ENCODE data around the gene CXorf66. TPM values are rescaled to one million over a fixed set of nuclear protein-coding genes. Genes with fewer than 3 reads are reported as not detected.
"Not testable (repeated sequence)": the region's sequence is repeated elsewhere in the genome, so short reads cannot be mapped to it uniquely, and the experiment has no call there.

CXorf66 gene, protein sequence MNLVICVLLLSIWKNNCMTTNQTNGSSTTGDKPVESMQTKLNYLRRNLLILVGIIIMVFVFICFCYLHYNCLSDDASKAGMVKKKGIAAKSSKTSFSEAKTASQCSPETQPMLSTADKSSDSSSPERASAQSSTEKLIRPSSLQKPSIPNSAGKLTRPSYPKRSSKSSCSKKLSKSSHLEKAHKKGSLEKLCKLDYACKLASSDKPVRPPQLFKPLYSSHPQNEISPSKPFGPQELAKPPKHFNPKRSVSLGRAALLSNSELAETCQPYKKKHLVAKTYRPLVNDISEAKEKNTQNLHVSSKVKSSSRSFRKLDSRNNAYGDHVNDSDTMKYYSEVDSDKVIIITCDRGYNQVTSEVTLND
- total RNA-seq = not detected

DNA sequence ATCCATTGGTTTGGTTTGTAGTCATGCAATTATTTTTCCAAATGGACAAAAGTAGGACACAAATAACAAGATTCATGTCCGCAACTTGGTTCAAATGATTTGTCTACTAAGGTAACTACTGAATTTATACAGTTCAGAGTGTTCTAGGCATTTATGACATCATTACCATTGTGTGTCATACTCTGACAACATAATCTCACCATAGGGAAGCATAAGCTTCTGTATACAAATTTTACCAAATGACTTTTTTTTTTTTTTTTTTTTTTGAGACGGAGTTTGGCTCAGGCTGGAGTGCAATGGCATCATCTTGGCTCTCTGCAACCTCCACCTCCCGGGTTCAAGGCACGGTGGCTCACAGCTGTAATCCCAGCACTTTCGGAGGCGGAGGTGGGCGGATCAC is at the start of gene CXorf66:
Gene CXorf66, minus strand, starts transcription at position 101 of the 400 bp plus-strand sequence. Its CDS starts 25 bp downstream, at position 76.
- DNase-seq (ENCODE audit: low spot score) = no peak

DNA sequence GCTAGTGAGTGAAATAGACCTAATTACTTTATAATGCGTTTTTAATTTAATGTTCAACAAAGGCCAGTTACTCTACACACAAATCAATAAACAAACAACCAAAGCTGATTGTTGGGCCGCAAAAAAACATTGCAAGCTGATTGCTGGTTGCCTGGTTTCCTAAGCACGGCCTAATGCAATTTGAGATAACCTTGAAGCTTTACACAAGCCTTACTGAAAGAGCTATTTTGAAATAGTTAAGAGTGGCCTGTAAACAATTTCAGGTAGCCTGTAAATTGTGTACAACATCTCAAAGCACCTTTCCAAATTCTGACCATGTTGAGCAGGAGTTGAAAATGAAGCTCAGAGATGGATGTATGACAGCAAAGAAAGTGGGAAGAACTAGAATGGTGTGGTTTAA is 17.5 kb upstream of the CXorf66 start:
- no peak for DNase-seq (ENCODE audit: low spot score)

DNA sequence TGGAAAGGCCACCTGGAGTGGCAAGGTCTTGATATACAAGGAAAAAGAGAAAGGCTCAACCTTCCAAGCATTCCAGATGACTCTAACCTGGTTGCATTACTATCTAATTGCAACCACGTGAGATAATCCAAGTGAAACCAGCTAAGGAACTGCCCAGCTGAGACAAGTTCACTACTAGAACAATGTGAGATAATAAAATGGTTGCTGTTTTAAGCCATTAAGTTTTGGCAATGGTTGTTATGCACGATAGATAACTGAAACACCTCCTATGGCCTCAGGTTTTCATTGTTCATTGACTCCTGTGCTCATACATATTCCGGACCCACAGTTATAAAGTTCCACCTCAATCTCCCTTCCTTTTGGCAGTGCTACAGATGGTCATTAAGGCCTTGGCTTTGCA is 9.2 kb upstream of the CXorf66 start:
- no peak for DNase-seq (ENCODE audit: low spot score)

DNA sequence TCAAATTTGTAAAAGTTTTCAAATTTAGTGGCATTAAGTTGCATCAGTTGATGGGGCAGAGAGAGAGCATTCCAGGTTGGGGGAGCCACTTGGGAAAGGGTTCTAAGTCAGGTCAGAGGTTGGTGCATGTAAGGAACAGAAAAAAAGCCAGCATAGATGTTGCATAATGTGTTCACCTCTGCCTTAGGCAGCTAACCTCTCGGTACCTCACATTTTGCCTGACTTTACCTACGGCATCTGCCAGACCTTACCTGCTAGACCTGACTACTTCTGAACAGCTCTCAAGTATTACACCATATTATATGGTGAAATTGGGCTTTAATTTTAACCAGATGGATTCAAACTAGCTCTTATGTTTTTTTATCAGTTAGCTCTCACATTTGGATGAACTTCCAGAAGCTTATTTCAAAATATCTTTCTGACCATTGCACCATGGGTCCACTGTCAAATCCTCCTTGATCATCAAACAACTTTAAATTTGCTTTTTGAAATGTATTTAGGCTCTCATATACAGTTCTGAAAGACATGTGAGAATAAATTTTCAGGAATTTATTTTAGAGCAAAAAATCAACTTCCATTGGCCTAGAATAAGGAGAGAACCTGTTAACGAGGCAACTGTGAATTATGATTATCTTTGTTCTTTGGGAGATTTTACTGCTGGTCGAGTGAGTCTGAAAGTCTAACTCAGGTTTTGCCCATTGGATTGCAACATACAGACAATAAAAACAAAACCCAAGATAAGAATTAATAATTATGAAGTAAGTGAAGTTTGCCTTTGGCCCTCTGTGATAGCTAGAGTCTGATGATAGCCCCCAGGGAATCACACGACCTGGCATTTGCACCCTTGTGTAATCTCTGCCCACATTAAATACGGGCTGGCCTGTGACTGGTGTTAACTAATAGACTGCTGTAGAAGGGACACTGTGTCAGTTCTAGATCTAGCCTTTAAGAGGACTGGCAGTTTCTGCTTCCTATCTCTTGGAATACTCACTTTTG is 7.6 kb upstream of the CXorf66 start:
- no peak for DNase-seq (ENCODE audit: low spot score)

DNA sequence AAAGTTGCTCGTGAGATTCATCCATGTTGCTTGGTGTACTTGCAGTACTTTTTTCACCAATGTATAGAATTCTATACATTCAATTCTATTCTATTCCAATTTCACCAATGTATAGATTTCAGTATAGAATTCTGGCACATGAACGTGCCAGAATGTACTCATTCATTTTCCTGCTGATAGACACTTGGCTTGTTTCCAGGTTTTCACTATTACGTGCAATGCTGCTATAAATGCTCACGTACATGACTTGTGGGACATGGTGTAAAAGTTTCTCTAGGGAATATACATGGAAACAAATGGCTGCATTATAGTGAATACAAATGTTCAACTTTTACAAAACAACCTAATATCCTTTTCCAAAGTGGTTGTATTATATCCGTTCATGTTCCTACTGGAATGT is 6.8 kb upstream of the CXorf66 start:
- no peak for DNase-seq (ENCODE audit: low spot score)

DNA sequence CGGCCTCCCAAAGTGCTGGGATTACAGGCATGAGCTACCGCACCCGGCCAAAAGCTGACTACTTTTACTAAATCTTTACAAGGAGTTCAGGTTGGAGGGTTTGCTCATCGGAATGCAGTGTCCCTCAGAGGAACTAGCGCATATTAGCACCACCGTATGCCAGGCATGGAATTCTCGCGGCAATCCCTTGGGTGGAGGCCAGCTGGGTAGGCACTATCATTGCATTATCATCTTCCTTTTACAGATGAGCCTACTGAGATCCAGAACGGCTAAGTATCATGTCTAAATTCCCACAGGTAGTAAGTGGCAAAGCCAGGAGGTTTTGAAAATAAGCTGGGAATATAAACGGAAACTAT is 6.1 kb upstream of the CXorf66 start:
- no peak for DNase-seq (ENCODE audit: low spot score)

DNA sequence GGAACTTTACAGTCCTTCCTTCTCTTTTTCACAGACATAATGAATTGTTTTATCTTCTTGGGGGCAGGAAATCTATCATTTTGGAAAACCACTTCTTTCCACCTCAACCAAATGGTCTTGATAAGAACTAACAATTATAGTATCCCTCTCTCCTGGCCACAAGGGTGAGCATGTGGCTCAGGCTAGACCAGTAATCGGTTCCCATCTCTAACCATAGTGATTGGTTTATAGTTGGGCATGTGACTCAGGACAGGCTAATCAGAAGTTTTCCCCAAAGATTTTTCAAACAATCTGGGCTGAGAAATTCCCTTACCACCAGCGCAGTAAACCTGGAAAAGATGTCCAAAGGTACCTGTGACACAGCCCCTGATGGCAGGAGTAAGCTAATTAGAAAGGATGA is 4.0 kb upstream of the CXorf66 start:
- DNase-seq (ENCODE audit: low spot score) = no peak

DNA sequence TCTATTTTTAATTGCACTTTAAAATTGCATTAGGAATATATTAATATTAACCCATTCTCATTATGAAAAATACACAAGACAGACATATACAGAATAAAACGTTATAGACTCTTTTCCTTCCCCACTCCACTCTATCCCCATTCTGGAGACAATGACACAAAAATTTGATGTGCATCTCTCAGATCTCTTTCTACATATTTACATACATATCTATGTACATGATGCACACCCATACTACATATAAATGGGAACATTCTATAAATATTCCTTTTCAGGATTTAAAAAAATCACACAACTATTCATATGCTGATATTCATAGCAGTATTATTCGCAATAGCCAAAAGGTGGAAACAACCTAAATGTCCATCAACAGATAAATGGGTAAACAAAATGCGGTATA is 2.4 kb upstream of the CXorf66 start:
- no peak for DNase-seq (ENCODE audit: low spot score)

DNA sequence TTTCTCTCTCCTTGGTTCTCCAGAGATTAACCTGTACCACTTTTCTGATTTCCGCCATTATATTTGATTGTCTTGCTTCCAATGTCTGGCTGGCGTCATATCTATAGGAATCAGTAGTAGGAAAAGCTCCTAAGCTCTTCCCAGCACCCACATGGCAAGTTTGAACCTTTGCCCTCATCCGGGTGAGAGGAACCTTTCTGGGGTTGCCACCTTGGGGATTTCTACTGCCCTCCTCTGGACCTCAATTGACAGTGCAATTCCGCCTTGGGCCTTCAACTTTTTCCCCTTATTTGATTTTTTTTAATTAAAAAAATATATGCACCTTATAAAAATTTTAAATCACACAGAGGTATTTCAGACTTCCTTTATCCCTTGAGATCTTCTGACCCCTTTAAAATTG is 2.0 kb upstream of the CXorf66 start:
- DNase-seq (ENCODE audit: low spot score) = no peak

DNA sequence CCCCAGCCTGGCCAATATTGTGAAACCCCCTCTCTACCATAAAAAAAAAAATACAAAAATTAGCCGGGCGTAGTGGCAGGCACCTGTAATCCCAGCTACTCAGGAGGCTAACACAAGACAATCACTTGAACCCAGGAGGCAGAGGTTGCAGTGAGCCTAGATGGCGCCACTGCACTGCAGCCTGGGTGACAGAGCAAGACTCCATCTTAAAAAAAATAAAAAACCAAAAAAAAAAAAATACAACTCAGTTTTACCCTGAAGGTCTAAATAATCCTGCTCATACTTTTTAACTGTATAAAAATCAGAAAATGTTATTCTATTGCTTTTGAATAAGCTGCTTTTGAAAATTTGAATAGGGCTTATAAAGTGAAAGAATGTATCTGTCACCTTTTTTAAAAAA is 838 bp upstream of the CXorf66 start:
- DNase-seq (ENCODE audit: low spot score) = not testable (repeated sequence)

DNA sequence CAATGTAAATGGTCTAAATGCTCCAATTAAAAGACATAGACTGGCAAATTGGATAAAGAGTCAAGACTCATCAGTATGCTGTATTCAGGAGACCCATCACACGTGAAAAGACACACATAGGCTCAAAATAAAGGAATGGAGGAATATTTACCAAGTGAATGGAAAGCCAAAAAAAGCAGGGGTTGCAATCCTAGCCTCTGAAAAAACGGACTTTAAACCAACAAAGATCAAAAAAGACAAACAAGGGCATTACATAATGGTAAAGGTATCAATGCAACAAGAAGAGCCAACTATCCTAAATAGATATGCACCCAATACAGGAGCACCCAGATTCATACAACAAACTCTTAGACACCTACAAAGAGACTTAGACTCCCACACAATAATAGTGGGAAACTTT is 4.2 kb downstream of the CXorf66 start:
- not testable (repeated sequence) for DNase-seq (ENCODE audit: low spot score)

DNA sequence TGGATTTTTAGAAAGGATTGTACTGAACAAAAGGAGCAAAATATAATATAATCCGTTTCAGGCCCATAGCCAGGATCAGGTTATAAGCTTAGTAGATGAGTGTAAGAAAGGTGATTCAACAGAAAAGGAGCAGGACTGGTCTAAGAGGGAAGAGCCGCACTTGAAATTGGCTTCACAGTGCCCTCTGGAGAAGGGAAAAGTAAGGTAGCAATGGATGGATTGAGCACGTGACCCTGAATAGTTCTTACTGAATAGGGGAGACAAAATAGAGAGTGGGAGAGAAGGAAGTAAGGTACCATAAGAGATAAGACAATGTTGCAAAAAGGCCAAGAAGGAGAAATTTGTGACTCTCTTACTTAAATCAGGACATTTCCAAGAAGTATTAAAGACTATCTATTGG is 15.6 kb downstream of the CXorf66 start:
- no peak for DNase-seq (ENCODE audit: low spot score)

DNA sequence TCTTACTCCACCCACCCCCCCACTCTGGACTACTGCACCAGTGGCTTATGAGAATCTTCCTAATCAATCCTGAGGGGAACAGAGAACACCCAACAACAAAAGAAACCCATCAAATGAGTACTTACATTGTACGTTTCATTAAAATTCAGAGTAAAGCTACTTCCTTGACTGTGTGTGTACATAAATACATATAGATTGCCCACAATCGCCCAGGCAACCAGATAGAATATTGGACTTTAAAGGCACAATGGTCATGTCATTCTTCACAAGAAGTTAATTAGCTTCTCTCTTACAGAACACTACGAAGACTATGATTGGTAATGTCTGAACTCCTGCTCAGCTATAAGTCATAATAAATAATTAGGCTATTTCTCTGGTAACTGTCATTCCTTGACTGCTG is 20.2 kb downstream of the CXorf66 start:
- DNase-seq (ENCODE audit: low spot score) = no peak

DNA sequence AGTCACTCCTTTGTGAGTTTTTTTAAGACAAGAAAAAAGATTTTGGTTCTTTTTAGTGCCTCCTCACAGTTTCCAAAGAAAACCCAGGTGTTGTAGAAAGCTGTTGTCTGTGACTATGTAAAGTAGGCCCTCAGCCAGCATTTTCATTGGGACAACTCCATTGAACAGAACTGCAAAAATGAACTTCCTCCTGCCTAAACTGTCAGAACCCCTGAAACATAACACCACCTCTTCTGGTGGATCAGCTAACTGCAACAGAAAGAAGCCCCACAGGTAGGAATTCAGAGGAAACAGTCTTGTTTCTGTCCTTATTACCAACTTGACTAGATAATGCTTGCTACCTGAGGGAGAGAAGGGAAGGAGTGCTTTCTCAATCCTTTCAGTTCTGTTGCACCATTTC is 29.1 kb downstream of the CXorf66 start:
- no peak for DNase-seq (ENCODE audit: low spot score)

DNA sequence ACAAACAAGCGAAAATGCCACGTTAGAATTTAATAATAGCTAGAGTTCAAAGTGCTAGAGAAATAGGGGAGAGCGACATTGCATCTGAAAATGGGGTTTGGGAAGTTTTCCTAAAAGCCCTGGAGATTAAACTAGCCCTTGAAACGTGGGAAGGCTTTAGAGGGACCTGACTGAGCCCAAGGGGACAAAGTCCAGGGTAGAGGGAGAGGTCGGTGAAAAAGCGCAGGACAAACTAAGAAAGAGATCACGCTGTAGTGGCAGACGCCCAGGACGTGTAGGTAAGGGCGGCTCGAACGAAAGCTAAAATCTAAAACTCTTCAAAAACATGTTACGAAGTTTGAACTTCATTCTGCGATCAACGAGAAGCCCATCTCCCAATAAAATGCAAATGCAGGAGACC is 31.4 kb downstream of the CXorf66 start:
- peak; percentile 23 for DNase-seq (ENCODE audit: low spot score)

DNA sequence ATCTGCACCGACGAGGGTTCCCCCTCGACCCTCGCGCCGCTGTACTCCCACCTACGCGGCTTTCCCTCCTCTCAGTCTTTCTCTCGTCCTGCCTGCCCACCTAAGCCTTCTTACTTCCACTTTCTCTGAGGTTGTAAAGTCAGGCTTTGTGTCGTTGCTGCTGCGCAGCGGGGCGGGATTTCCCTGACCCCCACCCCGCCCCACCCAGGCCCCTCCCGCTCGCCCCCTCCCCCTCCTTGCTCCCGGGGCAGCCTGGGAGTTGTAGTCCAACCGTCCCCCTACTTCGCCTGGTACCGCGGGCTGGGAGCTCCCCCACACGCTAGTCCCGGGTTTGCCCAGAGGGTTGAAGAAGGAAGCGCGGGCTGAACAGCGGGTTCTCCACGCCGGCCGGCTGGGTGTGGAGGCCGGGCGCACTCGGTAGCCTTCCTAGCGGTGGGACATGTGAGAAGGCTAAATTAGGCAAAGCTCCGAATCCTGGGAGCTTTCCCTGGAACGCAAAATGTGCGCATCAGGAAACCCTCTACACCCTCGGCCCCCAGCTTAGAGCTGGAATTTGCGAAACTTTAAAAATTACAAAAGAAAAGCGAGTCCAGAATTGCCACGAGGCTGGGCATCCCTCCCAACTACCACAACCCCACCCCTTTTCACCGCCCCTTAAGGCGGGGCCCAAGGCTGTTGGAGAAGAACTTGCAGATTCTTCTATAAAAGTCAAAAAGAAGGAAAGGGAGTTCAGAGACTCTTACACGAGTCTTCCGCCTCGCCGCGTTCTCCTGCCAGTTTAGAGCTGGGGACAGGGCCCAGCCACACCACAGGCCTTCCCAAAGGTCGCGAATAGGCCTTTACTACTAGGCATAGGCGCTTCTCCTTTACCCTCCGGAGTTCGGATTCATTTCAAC is 32.2 kb downstream of the CXorf66 start, which contains the start of gene ATP11C:
Gene ATP11C, minus strand, starts transcription at position 153 of the 896 bp plus-strand sequence. CDS start 1,011 bp downstream, outside the sequence.
- peak; percentile 80 for DNase-seq (ENCODE audit: low spot score)

DNA sequence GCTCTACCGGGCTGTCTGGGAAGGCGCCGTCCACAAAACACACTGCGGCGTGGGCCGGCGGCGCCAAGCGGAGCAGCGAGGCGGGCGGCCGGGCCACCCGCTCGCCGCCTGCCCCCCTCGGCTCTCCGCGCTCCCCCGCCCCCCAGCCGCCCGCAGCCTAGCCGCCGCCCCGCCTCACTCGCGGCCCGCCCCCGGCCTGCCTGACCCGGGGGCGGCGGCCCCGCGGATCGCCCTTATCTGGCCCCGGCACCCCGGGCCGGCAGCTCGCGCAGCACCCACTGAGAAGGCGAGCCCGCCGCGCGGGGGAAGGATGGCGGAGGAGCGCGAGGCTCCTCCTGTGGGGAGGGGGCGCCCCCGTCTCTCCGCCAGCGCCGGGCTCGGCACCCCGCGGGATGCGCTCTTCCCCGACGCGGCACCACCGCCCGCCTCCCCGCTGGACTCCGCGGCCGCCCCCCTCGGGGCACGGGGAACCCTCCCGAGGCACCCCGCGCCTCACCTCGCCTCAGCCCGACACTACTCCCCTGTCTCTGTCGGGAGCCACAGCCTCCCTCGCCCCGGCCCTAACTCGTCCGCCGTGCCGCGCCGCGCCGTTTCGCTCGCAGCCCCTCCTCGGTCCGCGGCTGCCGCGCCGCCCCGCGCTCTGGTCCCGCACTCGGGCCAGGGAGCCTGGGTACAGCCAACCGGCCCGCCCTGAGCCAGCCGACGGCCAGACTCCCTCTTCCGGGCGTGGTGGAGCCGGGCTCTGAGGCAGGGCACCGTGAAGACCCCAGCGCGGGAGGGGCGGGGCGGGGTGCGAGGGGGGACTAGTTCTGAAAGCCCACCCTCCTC is 33.0 kb downstream of the CXorf66 start:
- peak; percentile 11 for DNase-seq (ENCODE audit: low spot score)

DNA sequence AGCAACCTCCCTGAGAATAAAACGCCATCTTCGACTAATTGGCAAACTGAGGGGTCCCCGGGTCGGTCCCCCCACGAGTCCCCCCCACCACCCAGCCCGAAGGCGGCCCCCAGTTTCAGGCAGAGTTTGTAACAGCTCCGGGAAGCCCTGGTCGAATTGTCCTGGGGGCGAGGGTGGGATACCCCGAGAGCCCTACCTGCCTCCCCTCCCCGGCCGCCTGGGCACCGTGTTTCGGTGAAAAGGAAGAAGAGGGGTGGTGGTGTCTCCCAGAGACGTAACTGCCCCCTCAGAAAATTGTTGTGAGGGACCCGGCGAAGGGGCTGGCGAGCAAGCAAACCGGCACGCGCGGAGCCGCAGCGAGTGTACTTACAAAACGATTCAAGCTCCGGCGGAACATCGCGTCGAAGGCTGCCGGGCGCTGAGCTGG is 33.7 kb downstream of the CXorf66 start:
- no peak for DNase-seq (ENCODE audit: low spot score)

DNA sequence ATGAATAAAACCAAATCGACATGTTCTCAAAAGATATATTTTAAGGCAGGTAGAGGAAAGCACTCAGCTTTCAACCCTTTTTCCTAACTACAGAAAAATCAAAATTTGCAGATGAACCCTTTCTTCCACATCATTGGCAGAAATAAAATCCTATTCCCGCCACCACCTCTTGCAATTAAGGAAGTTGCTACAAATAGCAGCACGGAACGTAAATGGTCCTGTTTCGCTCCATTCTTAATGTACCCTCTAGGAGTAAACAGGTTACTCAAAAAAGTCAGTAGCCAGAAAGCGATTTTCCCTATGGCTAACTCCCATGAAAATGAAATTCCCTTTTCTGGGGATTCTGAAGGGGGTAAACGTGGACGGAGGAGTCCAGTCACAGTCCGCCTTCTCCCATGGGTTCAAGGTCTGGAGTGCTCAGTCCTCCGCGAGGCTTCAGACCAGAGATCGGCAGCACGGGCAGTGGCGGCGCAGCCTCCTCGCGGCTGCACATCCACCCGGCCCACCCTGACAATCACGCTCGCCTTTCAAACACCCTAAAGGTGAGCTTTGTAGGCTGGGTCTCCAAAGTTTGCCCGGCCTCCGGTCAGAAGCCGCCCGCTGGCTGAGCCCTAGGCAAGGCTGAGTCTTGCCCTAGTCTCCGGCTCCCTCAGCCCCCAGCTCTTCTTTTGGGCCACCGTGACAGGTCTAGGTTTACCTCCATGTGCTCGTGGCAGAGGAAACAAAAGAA is 34.2 kb downstream of the CXorf66 start:
- no peak for DNase-seq (ENCODE audit: low spot score)

DNA sequence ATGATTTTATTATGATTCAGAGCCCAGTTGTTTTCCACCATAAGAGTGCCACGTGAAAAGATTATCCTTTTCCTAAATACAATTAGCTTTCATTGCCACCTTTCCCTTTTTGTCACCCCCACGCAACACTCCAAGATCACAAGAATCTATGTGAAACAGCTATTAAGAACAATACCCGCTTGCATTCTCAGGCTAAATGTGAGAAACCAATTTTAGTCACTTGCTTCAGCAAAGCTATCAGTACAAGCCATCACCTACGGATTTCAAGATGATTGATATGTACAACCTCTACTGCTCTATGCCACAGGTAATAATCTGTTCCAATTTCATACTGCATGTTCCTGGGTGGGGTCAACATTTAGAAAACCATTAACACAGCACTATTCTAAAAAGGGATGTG is 34.9 kb downstream of the CXorf66 start:
- DNase-seq (ENCODE audit: low spot score) = no peak
